RWPE2 (cell line): ENCODE results near the gene MSI2.

Source experiments
- ATAC-seq: fragments of 200-7000 bp; cut with Tn5 transposase; 3 replicates; pipeline ENCODE4 v1.9.1; 2021; ENCODE audit warnings: low read depth
- DNase-seq: peaks from one replicate; pipeline ENCODE4 v3.0.0-alpha.2; 2020; ENCODE audit warnings: low spot score
- H3K27ac ChIP-seq: fragments of 450-650 bp; 2 replicates; pipeline ENCODE4 v1.5.1; 2017; ENCODE audit warnings: mild to moderate bottlenecking; ENCODE audit not compliant: poor library complexity, severe bottlenecking
- H3K27me3 ChIP-seq: fragments of 250-450 bp; sonication (Bioruptor Pico); 2 replicates; pipeline ENCODE4 v1.5.1; 2021; ENCODE audit warnings: mild to moderate bottlenecking, moderate library complexity; ENCODE audit not compliant: insufficient read depth, poor library complexity, severe bottlenecking
- H3K36me3 ChIP-seq: fragments of 250-450 bp; sonication (Bioruptor Pico); 2 replicates; pipeline ENCODE4 v1.5.1; 2020; ENCODE audit warnings: low read depth, mild to moderate bottlenecking, moderate library complexity
- H3K4me1 ChIP-seq: fragments of 250-450 bp; sonication (Bioruptor Pico); 2 replicates; pipeline ENCODE4 v1.5.1; 2021; ENCODE audit warnings: mild to moderate bottlenecking, moderate library complexity; ENCODE audit not compliant: insufficient read depth, poor library complexity, severe bottlenecking
- H3K4me3 ChIP-seq: fragments of 250-450 bp; sonication (Bioruptor Pico); 2 replicates; pipeline ENCODE4 v1.5.1; 2021; ENCODE audit warnings: mild to moderate bottlenecking, moderate library complexity; ENCODE audit not compliant: severe bottlenecking
- H3K9me3 ChIP-seq: fragments of 250-450 bp; sonication (Bioruptor Pico); 2 replicates; pipeline ENCODE4 v1.5.1; 2021; ENCODE audit warnings: mild to moderate bottlenecking, moderate library complexity; ENCODE audit not compliant: severe bottlenecking
- CTCF ChIP-seq: fragments of 450-650 bp; IDR thresholded peaks from one replicate; pipeline ENCODE4 v1.5.1; 2017; ENCODE audit warnings: mild to moderate bottlenecking, moderate library complexity; ENCODE audit not compliant: poor library complexity, severe bottlenecking

The MSI2 gene

GRCh38 chr17:57706761-57707160, 450.4 kb downstream of the MSI2 start:
- DNase-seq: no peak
- H3K27ac ChIP-seq: no peak overlapping the region
- H3K4me3 ChIP-seq: no peak overlapping the region
- TF ChIP-seq CTCF: no peak
- no peaks in the 10 kb centered on the region for H3K4me1 ChIP-seq
- no peaks in the 10 kb centered on the region for H3K9me3 ChIP-seq
- peaks cover 7% of the 10 kb centered on the region for H3K27me3 ChIP-seq
- H3K36me3 ChIP-seq: no peaks in the 10 kb centered on the region
- ATAC-seq: no peak

DNA sequence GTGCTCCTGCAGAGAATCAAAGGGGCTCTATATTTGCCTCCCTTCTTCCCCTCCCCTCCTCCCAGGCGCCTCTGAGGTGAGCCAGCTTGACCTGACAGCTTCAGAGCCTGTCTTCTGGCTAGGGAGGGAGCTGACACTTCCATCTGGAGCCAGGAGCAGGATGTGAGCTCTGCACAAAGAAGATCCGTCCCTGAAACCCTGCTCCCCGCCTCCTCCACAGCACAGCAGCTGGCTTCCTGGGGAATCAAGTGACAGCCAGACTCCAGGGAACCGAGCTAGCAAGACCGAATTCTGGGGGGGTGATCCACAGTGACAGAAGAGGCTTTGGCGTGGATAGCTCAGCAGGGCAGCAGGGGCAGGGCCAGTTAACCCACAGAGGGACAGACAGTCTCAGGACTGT, 451.6 kb downstream of the MSI2 start:
- no peaks in the 10 kb centered on the region for H3K36me3 ChIP-seq
- H3K27me3 ChIP-seq: peaks cover 10% of the 10 kb centered on the region
- DNase-seq (no peak), ATAC-seq (no peak)
- no peak overlapping the region for H3K4me3 ChIP-seq
- TF ChIP-seq CTCF: no peak
- H3K27ac ChIP-seq: no peak overlapping the region
- no peaks in the 10 kb centered on the region for H3K4me1 ChIP-seq
- no peaks in the 10 kb centered on the region for H3K9me3 ChIP-seq

DNA sequence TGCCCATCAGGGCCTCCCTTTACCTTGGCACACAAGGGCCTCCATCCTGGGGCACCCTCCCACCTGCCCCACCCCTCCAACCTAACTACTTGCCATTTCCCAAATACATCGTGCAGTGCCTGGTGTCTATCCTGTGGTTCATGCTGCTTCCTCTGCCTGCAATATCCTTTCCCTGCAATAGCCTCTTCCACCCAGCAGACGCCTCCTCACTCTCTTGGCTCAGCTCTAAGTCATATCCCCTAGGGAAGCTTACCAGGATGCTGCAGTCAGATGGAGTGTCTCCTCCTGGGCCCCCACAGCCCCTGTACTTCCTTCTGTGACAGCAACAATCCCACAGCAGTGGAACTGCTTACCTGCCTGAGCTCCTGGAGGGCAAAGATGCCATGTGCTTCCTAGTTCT, 452.1 kb downstream of the MSI2 start:
- Histone ChIP-seq H3K4me1 (no peaks in the 10 kb centered on the region), H3K4me3 (no peak overlapping the region), H3K27ac (no peak overlapping the region), H3K27me3 (peaks cover 10% of the 10 kb centered on the region), H3K9me3 (no peaks in the 10 kb centered on the region), H3K36me3 (no peaks in the 10 kb centered on the region)
- DNase-seq: no peak
- ATAC-seq: 0 out of 3 replicates have a peak, but pooled peaks have one; percentile 17
- no peak for TF ChIP-seq CTCF

DNA sequence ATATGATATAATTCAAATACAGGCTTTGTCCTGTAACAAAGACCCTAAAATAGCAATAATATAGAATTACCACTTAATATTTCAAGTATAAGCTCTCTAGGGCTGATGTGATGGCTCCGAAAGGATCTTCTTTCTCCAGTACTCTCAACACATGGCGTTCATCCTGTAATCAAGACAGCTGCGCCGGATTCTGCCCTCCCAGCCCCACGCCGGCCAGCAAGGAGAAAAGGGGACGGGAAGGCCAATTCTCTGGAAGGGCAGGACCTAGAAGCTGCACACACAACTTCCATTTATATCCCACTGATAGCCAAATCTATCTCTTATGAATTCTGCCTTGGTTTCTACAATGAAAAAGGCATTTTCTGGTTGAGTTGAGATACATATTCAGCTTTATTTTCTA, 456.8 kb downstream of the MSI2 start:
- H3K9me3 ChIP-seq: no peaks in the 10 kb centered on the region
- H3K36me3 ChIP-seq: no peaks in the 10 kb centered on the region
- no peak overlapping the region for H3K27ac ChIP-seq
- H3K27me3 ChIP-seq: peaks cover 16% of the 10 kb centered on the region
- ATAC-seq: no peak
- no peak for DNase-seq
- H3K4me3 ChIP-seq: no peak overlapping the region
- no peak for TF ChIP-seq CTCF
- no peaks in the 10 kb centered on the region for H3K4me1 ChIP-seq

DNA sequence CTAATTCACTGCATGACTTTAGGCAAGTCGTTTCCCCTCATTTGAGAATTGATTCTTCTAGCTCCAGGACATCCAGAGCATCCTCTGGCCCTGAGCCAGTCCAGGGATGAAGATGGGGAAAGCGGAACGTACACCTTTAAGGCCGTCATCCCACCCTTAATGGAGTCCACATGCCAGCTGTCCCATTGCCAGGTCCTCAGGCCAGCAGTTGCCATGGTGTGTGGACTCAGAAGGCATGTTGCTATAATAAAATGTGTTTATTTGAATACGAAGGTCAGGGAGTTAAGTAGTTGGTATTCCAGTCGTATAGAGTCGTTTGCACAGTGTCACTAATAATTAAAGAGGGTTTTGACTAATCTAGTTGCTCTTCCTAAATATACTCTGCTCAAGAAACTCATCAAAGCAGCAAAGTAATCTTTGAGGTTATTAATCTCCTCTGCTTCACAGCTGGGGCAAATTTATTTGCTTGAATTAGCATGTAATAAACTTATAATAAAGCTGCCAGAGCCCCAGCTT, 458.4 kb downstream of the MSI2 start:
- H3K4me1 ChIP-seq: no peaks in the 10 kb centered on the region
- DNase-seq (no peak), ATAC-seq (no peak)
- no peaks in the 10 kb centered on the region for H3K9me3 ChIP-seq
- no peaks in the 10 kb centered on the region for H3K36me3 ChIP-seq
- H3K27me3 ChIP-seq: peaks cover 26% of the 10 kb centered on the region
- no peak overlapping the region for H3K27ac ChIP-seq
- no peak for TF ChIP-seq CTCF
- no peak overlapping the region for H3K4me3 ChIP-seq
